Brain microvascular endothelial cell (primary cell): Measurements from ENCODE around the gene PIGN.

ENCODE experiments used
- DNase-seq: peaks from one replicate; pipeline ENCODE4 v3.0.0-alpha.2; 2020
- H3K27ac ChIP-seq: fragments of 250-450 bp; sonication (Bioruptor Pico); 2 replicates; pipeline ENCODE4 v1.5.1; 2020; ENCODE audit warnings: mild to moderate bottlenecking, moderate library complexity
- H3K27me3 ChIP-seq: fragments of 250-450 bp; sonication (Bioruptor Pico); replicated peaks from 2 replicates; pipeline ENCODE4 v1.5.1; 2020; ENCODE audit warnings: mild to moderate bottlenecking
- H3K36me3 ChIP-seq: fragments of 250-450 bp; sonication (Bioruptor Pico); replicated peaks from 2 replicates; pipeline ENCODE4 v1.5.1; 2020; ENCODE audit warnings: mild to moderate bottlenecking
- H3K4me3 ChIP-seq: 2 replicates; pipeline ENCODE4 v1.5.1; 2011; ENCODE audit warnings: low read depth, mild to moderate bottlenecking, control low read depth, low read length, moderate library complexity
- in situ Hi-C: cut with HindIII; loops from 2 replicates; pipeline ENCODE4 v1.10.0; 2017; ENCODE audit warnings: low sequenced_read_pairs, low pct_ligation_motif_present
- TF ChIP-seq, protein P1 (sequence below): IDR thresholded peaks from 2 replicates; pipeline ENCODE4 v1.5.1; 2011; ENCODE audit warnings: low read depth, mild to moderate bottlenecking, moderate library complexity, low read length, control low read depth, inconsistent platforms; ENCODE audit errors: missing control alignments

PIGN gene

DNA sequence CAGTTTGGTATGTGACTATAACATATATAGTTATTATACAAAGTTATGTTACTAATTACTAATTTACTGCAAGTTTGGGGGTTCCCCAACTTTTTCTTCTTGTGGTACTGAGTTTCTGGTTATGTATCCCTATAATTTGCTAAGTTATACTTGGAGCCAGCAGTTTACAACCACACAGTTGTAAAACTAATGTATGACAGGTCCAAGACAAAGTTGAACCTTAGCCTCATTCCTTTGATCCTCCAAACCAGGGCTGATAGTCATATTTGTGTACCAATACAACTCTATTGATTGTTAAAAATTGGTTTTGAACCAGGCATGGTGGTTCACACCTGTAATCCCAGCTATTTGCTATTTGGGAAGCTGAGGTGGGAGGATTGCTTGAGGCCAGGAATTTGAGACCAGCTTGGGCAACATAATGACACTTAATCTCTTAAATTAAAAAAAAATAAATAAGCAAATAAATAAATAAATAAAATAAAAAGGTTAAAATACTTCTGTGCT is 24.5 kb upstream of the PIGN start:
- H3K27ac ChIP-seq: no peak overlapping the region
- TF ChIP-seq, protein P1, sequence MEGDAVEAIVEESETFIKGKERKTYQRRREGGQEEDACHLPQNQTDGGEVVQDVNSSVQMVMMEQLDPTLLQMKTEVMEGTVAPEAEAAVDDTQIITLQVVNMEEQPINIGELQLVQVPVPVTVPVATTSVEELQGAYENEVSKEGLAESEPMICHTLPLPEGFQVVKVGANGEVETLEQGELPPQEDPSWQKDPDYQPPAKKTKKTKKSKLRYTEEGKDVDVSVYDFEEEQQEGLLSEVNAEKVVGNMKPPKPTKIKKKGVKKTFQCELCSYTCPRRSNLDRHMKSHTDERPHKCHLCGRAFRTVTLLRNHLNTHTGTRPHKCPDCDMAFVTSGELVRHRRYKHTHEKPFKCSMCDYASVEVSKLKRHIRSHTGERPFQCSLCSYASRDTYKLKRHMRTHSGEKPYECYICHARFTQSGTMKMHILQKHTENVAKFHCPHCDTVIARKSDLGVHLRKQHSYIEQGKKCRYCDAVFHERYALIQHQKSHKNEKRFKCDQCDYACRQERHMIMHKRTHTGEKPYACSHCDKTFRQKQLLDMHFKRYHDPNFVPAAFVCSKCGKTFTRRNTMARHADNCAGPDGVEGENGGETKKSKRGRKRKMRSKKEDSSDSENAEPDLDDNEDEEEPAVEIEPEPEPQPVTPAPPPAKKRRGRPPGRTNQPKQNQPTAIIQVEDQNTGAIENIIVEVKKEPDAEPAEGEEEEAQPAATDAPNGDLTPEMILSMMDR: no peak

DNA sequence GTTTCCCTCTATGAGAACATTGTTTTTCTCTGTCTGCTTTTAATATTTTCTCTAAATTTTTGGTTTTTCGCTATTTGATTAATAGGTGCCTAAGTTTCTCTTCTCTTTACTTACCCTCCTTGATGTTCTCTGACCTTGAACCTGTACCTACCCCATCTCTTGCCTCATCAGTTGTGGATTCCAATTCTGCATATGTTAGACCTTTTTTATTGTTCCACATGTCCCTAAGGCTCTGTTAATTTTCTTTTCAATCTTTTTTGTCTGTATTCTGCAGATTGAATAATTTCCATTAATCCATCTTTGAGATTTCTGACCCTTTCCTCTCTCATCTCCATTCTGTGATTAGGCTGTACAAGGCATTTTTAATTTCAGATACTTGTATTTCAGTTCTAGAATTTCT is 23.3 kb upstream of the PIGN start:
- no peak overlapping the region for H3K4me3 ChIP-seq
- TF ChIP-seq, protein P1: no peak
- no peak for DNase-seq
- peaks cover 4% of the 10 kb centered on the region for H3K36me3 ChIP-seq
- no peaks in the 10 kb centered on the region for H3K27me3 ChIP-seq
- no peak overlapping the region for H3K27ac ChIP-seq
- in situ Hi-C loops: no loop called here

More for the DNA sequence above, 24.5 kb upstream of the PIGN start:
- in situ Hi-C loops: no loop called here
- H3K36me3 ChIP-seq: peaks cover 4% of the 10 kb centered on the region
- no peaks in the 10 kb centered on the region for H3K27me3 ChIP-seq
- DNase-seq: no peak
- H3K4me3 ChIP-seq: no peak overlapping the region

DNA sequence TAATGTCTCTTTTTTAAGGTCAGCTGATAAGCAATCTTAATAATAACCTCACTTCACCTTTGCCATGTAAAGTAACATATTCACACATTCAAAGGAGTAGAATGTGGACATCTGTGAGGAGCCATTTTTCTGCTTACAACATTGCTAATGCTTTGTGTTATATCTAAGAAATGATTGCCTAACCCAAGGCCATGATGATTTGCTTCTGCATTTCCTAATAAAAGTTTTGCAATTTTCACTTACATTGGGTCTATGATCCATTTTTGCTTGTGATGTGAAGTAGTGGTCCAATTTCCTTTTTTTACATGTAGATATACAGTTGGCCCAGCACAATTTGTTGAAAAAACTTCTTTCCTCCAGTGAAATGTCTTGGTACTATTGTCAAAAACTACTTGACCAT is 22.2 kb upstream of the PIGN start:
- Histone ChIP-seq H3K27ac (no peak overlapping the region), H3K36me3 (peaks cover 4% of the 10 kb centered on the region), H3K4me3 (no peak overlapping the region), H3K27me3 (no peaks in the 10 kb centered on the region)
- in situ Hi-C loops: no loop called here
- TF ChIP-seq, protein P1: no peak
- DNase-seq: no peak

DNA sequence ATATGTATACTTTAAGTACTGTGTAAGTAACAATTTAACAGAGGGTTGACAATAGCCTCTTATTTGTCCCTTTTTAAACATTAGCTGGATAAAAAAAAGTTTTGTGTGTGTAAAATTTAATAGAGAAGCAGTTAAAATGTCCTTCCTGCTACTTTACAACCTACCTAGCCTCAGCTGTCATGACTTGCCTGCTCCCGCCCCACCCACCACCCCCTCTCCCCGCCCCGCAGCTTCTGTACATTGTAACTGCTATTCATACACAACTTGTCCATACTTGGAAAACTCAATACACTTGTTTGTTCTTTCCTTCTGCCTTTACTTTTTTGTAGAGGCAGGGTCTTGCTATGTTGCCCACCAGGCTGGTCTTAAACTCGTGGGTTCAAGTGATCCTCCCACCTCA is 19.7 kb upstream of the PIGN start:
- Histone ChIP-seq H3K36me3 (no peaks in the 10 kb centered on the region), H3K27ac (no peak overlapping the region), H3K27me3 (no peaks in the 10 kb centered on the region), H3K4me3 (no peak overlapping the region)
- TF ChIP-seq, protein P1: no peak
- in situ Hi-C loops: no loop called here
- DNase-seq: no peak

DNA sequence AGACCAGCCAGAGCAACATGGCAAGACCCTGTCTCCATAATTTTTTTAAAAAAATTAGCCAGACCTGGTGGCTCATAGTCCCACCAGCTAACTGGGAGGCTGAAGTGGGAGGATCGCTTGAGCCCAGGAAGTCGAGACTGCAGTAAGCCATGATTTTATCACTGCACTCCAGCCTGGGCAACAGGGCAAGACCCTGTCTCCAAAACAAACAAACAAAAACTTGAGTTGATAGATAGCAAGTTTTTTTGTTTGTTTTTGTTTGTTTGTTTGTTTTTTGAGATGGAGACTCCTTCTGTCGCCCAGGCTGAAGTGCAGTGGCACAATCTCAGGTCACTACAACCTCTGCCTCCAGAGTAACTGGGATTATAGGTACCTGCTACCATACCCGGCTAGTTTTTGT is 19.0 kb upstream of the PIGN start:
- in situ Hi-C loops: no loop called here
- H3K27ac ChIP-seq: no peak overlapping the region
- DNase-seq: no peak
- H3K36me3 ChIP-seq: no peaks in the 10 kb centered on the region
- TF ChIP-seq, protein P1: no peak
- H3K27me3 ChIP-seq: no peaks in the 10 kb centered on the region
- no peak overlapping the region for H3K4me3 ChIP-seq

DNA sequence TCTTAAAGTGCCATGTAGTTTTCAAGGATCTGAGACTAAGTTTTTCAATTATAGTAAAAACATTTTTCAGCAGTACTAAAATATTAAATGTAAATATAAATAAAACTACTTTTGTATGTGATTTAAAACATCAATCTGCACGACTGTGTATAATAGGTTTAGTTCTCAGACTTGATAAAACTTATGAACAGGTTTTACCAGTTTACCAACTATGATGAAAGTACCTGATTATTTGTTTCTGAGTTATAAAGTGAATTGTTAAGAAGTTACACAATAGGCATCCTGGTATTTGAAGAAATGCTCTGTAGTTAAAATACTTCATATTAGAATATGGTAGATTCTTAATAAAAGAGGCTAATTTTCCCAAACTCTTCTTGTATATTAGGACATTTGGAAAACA is 15.0 kb upstream of the PIGN start:
- no peak for DNase-seq
- H3K27ac ChIP-seq: no peak overlapping the region
- no peaks in the 10 kb centered on the region for H3K27me3 ChIP-seq
- H3K36me3 ChIP-seq: no peaks in the 10 kb centered on the region
- in situ Hi-C loops: no loop called here
- no peak overlapping the region for H3K4me3 ChIP-seq
- TF ChIP-seq, protein P1: no peak
